Mucosa of stomach (tissue), 1 donor: ENCODE data around the gene SAP130.
"Not testable (repeated sequence)": the region's sequence is repeated elsewhere in the genome, so short reads cannot be mapped to it uniquely, and the experiment has no call there.

ENCODE experiments used
- H3K27me3 ChIP-seq: one replicate; pipeline ENCODE4 v1.7.0; 2013; ENCODE audit warnings: mild to moderate bottlenecking, low read length; ENCODE audit not compliant: control insufficient read depth, insufficient read depth
- H3K36me3 ChIP-seq: one replicate; pipeline ENCODE4 v1.7.0; 2013; ENCODE audit warnings: low read length; ENCODE audit not compliant: control insufficient read depth, insufficient read depth
- H3K4me1 ChIP-seq: one replicate; pipeline ENCODE4 v1.7.0; 2013; ENCODE audit warnings: mild to moderate bottlenecking, low read length; ENCODE audit not compliant: control insufficient read depth, insufficient read depth
- H3K4me3 ChIP-seq: one replicate; pipeline ENCODE4 v1.7.0; 2013; ENCODE audit warnings: low read length
- H3K9ac ChIP-seq: one replicate; pipeline ENCODE4 v1.7.0; 2013; ENCODE audit warnings: mild to moderate bottlenecking, low read length, moderate library complexity
- H3K9me3 ChIP-seq: one replicate; pipeline ENCODE4 v1.7.0; 2013; ENCODE audit warnings: mild to moderate bottlenecking, low read length, moderate library complexity; ENCODE audit not compliant: control insufficient read depth
- donor health status: Pancreatic carcinoma.

SAP130 gene

GRCh38 chr2:127941461-127941860 is 86.4 kb downstream of the SAP130 start:
- Histone ChIP-seq H3K27me3 (no peaks in the 10 kb centered on the region), H3K4me1 (no peaks in the 10 kb centered on the region), H3K9me3 (no peaks in the 10 kb centered on the region), H3K4me3 (no peak overlapping the region), H3K9ac (no peak overlapping the region), H3K36me3 (no peaks in the 10 kb centered on the region)

DNA sequence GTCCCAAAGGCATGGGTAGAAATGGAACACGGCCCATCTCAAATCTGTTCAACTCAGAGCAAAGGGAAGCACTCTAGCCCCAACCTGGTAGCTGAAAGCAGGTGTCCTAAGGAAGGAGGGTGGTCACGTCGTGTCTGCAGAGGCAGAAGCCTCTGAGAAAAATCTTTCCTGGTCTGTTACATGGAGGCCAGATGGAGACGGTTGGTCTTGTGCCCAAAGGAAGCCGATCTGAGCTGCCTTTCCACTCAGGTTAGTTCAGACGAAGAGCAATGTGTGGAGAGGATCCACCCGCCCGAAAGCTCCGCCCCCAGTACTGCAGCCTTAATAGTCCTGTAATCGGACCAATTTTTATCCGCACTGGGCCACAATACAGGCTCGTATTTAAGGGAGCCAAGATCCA is 87.2 kb downstream of the SAP130 start:
- H3K27me3 ChIP-seq = no peaks in the 10 kb centered on the region
- H3K4me3 ChIP-seq = no peak overlapping the region
- no peaks in the 10 kb centered on the region for H3K9me3 ChIP-seq
- H3K36me3 ChIP-seq = no peaks in the 10 kb centered on the region
- H3K4me1 ChIP-seq = no peaks in the 10 kb centered on the region
- no peak overlapping the region for H3K9ac ChIP-seq

DNA sequence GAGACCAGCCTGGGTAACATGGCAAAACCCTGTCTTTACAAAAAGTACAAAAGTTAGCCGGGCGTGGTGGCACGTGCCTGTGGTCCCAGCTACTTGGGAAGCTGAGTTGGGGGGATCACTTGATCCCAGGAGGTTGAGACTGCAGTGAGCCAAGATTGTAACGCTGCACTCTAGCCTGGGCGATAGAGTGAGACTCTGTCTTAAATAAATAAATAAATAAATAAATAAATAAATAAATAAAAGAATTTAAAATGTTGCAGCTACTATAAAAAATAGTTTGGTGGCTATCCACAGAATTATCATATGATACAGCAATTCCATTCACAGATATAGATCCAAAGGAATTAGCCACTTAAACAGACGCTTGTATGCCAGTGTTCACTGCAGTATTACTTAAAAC is 92.5 kb downstream of the SAP130 start:
- Histone ChIP-seq H3K4me3 (no peak overlapping the region), H3K9ac (no peak overlapping the region), H3K9me3 (no peaks in the 10 kb centered on the region), H3K27me3 (no peaks in the 10 kb centered on the region), H3K36me3 (no peaks in the 10 kb centered on the region), H3K4me1 (no peaks in the 10 kb centered on the region)

DNA sequence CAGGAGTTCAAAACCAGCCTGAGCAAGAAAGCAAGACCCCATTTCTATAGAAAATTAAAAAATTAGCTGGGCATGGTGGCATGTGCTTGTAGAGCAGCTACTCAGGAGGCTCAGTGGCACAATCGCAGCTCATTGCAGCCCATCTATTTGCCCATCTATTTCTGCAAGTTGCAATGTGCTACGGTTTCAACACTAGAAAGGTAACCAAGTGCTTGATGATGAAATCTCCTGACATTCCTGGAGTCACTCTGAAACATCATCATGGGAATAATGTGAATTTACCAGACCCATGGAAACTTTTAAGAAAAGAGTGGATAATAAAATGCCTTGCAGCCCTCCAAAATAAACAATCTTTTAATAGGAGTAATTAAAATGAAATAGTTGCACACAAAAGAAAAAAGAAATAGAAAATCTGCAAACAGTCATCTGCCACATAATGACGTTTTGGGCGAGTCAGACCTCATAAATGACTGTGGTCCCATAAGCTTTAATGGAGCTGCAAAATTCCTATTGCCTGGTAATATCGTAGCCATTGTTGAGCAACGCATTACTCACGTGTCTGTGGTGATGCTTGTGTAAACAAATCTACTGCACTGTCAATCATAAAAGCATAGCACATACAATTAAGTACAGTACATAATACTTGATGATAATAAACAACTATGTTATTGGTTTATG is 95.5 kb downstream of the SAP130 start:
- no peaks in the 10 kb centered on the region for H3K4me1 ChIP-seq
- H3K4me3 ChIP-seq = no peak overlapping the region
- no peak overlapping the region for H3K9ac ChIP-seq
- H3K36me3 ChIP-seq = no peaks in the 10 kb centered on the region
- H3K27me3 ChIP-seq = no peaks in the 10 kb centered on the region
- no peaks in the 10 kb centered on the region for H3K9me3 ChIP-seq

DNA sequence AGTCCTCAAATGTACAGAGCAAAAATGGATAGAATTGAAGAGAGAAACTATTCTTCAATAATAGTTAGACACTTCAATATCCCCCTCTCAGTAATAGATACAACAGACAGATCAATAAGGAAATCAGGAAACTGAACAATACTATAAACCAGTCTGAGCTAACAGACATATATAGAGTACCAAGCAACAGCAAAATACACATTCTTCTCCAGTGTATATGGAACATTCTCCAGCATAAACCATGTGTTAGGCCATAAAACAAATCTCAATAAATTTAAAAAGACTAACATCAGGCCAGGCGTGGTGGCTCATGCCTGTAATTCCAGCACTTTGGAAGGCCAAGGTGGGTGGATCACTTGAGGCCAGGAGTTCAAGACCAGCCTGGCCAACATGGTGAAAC is 98.4 kb downstream of the SAP130 start:
- no peaks in the 10 kb centered on the region for H3K36me3 ChIP-seq
- H3K9ac ChIP-seq = no peak overlapping the region
- no peak overlapping the region for H3K4me3 ChIP-seq
- H3K27me3 ChIP-seq = no peaks in the 10 kb centered on the region
- H3K9me3 ChIP-seq = no peaks in the 10 kb centered on the region
- no peaks in the 10 kb centered on the region for H3K4me1 ChIP-seq

- Histone ChIP-seq H3K4me1 (no peaks in the 10 kb centered on the region), H3K9ac (no peak overlapping the region), H3K27me3 (no peaks in the 10 kb centered on the region), H3K4me3 (no peak overlapping the region), H3K36me3 (no peaks in the 10 kb centered on the region), H3K9me3 (no peaks in the 10 kb centered on the region)
These were observed 100.5 kb downstream of the SAP130 start for GRCh38 chr2:127927384-127927783.

GRCh38 chr2:127917916-127918315 is 109.9 kb downstream of the SAP130 start:
- peaks cover 4% of the 10 kb centered on the region for H3K4me1 ChIP-seq
- peaks cover 3% of the 10 kb centered on the region for H3K27me3 ChIP-seq
- H3K9ac ChIP-seq = no peak overlapping the region
- no peaks in the 10 kb centered on the region for H3K36me3 ChIP-seq
- no peak overlapping the region for H3K4me3 ChIP-seq
- H3K9me3 ChIP-seq = no peaks in the 10 kb centered on the region

- Histone ChIP-seq H3K9ac (no peak overlapping the region), H3K4me1 (peaks cover 4% of the 10 kb centered on the region), H3K4me3 (no peak overlapping the region), H3K36me3 (no peaks in the 10 kb centered on the region), H3K9me3 (no peaks in the 10 kb centered on the region), H3K27me3 (no peaks in the 10 kb centered on the region)
These were observed 113.9 kb downstream of the SAP130 start for GRCh38 chr2:127913808-127914457.

DNA sequence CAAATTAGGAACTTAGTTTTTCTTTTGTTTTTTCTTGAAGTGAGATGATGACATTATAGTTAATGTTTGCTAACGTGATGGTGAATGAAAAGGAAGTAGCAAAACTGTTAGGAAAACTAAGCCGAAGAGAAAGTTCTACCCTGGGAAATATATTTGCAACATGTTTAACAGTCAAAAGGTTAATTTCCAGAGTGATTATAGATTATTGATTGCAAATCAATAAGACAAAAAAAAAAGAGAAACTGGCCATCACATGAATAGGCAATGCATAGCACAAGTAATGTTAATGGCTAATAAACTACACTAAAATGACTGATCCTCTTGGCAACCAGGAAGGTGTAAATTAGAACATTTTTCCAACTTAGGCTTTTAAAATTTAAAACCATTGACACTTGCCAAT is 116.1 kb downstream of the SAP130 start:
- Histone ChIP-seq H3K27me3 (no peaks in the 10 kb centered on the region), H3K36me3 (no peaks in the 10 kb centered on the region), H3K9me3 (no peaks in the 10 kb centered on the region), H3K4me1 (peaks cover 4% of the 10 kb centered on the region), H3K9ac (no peak overlapping the region), H3K4me3 (no peak overlapping the region)

- Histone ChIP-seq H3K9ac (no peak overlapping the region), H3K9me3 (no peaks in the 10 kb centered on the region), H3K4me3 (no peak overlapping the region), H3K4me1 (peaks cover 4% of the 10 kb centered on the region), H3K36me3 (no peaks in the 10 kb centered on the region), H3K27me3 (no peaks in the 10 kb centered on the region)
These were observed 117.4 kb downstream of the SAP130 start for GRCh38 chr2:127910415-127910814.

GRCh38 chr2:127909019-127909418 is 118.8 kb downstream of the SAP130 start:
- H3K27me3 ChIP-seq = no peaks in the 10 kb centered on the region
- H3K9me3 ChIP-seq = no peaks in the 10 kb centered on the region
- peaks cover 1% of the 10 kb centered on the region for H3K4me1 ChIP-seq
- no peaks in the 10 kb centered on the region for H3K36me3 ChIP-seq
- no peak overlapping the region for H3K9ac ChIP-seq
- no peak overlapping the region for H3K4me3 ChIP-seq

DNA sequence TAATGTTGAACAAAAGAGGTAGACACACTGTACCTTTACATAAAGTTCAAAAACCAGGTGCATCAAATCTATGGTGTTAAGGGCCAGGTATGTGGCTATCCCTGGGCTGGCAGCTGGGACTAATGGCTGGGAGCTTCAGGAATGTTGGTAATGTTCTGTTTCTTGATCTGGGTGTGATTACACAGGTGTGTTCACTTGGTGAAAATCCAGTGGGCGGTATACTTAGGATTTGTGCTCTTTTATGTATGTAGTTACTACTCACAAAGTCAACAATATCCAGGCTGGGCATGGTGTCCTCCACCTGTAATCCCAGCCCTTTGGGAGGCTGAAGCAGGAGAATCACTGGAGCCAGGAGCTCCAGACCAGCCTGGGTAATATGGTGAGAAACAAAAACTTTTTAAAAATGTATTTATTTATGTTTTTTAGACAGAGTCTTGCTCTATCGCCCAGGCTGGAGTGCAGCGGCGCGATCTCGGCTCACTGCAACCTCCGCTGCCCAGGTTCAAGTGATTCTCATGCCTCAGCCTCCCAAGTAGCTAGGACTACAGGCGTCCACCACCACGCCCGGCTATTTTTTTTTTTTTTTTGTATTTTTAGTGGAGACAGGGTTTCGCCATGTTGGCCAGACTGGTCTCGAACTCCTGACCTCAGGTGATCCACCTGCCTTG is 120.0 kb downstream of the SAP130 start:
- not testable (repeated sequence) for H3K4me3 ChIP-seq, H3K36me3 ChIP-seq, H3K27me3 ChIP-seq, H3K9me3 ChIP-seq, H3K4me1 ChIP-seq, H3K9ac ChIP-seq
